Measurements from ENCODE around the gene OPN3. TPM values are rescaled to one million over a fixed set of nuclear protein-coding genes. Genes with fewer than 3 reads are reported as not detected.

The OPN3 gene
- total RNA-seq, 1 donor from 2014 or later, result 20.0 TPM

GRCh38 chr1:241586905-241587512 lies 53.2 kb downstream of the OPN3 start:
- Mint-ChIP-seq H3K27ac (ENCODE audit: unreplicated experiment) (no peak overlapping the region), H3K4me1 (ENCODE audit: low read depth) (peaks cover 16% of the 10 kb centered on the region), H3K4me3 (ENCODE audit: unreplicated experiment) (no peak overlapping the region), H3K9me3 (ENCODE audit: low read depth) (peaks cover 9% of the 10 kb centered on the region), H3K36me3 (ENCODE audit: low read depth) (peaks cover 5% of the 10 kb centered on the region), H3K27me3 (ENCODE audit: low read depth) (no peaks in the 10 kb centered on the region)
- no peak for DNase-seq (ENCODE audit: low spot score)
- no peak for TF ChIP-seq CTCF (IDR thresholded peaks at IDR 0.05)

GRCh38 chr1:241582921-241583321 lies 57.2 kb downstream of the OPN3 start:
- no peak overlapping the region for H3K27ac Mint-ChIP-seq (ENCODE audit: unreplicated experiment)
- no peak for TF ChIP-seq CTCF (IDR thresholded peaks at IDR 0.05)
- H3K27me3 Mint-ChIP-seq (ENCODE audit: low read depth), result no peaks in the 10 kb centered on the region
- peaks cover 31% of the 10 kb centered on the region for H3K9me3 Mint-ChIP-seq (ENCODE audit: low read depth)
- no peak for DNase-seq (ENCODE audit: low spot score)
- no peaks in the 10 kb centered on the region for H3K4me1 Mint-ChIP-seq (ENCODE audit: low read depth)
- peaks cover 5% of the 10 kb centered on the region for H3K36me3 Mint-ChIP-seq (ENCODE audit: low read depth)
- no peak overlapping the region for H3K4me3 Mint-ChIP-seq (ENCODE audit: unreplicated experiment)

- H3K4me1 Mint-ChIP-seq (ENCODE audit: low read depth), result no peaks in the 10 kb centered on the region
- H3K4me3 Mint-ChIP-seq (ENCODE audit: unreplicated experiment), result no peak overlapping the region
- peaks cover 12% of the 10 kb centered on the region for H3K27me3 Mint-ChIP-seq (ENCODE audit: low read depth)
- peaks cover 59% of the 10 kb centered on the region for H3K9me3 Mint-ChIP-seq (ENCODE audit: low read depth)
- TF ChIP-seq CTCF (IDR thresholded peaks at IDR 0.05), result no peak
- DNase-seq (ENCODE audit: low spot score), result no peak
- no peak overlapping the region for H3K27ac Mint-ChIP-seq (ENCODE audit: unreplicated experiment)
- H3K36me3 Mint-ChIP-seq (ENCODE audit: low read depth), result peaks cover 10% of the 10 kb centered on the region
Observed at GRCh38 chr1:241579434-241579833, 60.7 kb downstream of the OPN3 start.

- TF ChIP-seq CTCF (IDR thresholded peaks at IDR 0.05), result no peak
- Mint-ChIP-seq H3K4me3 (ENCODE audit: unreplicated experiment) (no peak overlapping the region), H3K36me3 (ENCODE audit: low read depth) (peaks cover 7% of the 10 kb centered on the region), H3K27me3 (ENCODE audit: low read depth) (peaks cover 24% of the 10 kb centered on the region), H3K4me1 (ENCODE audit: low read depth) (no peaks in the 10 kb centered on the region), H3K27ac (ENCODE audit: unreplicated experiment) (no peak overlapping the region), H3K9me3 (ENCODE audit: low read depth) (peaks cover 66% of the 10 kb centered on the region)
- DNase-seq (ENCODE audit: low spot score), result no peak
Observed at GRCh38 chr1:241574154-241574553, 66.0 kb downstream of the OPN3 start.

- Mint-ChIP-seq H3K27ac (ENCODE audit: unreplicated experiment) (no peak overlapping the region), H3K27me3 (ENCODE audit: low read depth) (peaks cover 16% of the 10 kb centered on the region), H3K36me3 (ENCODE audit: low read depth) (peaks cover 2% of the 10 kb centered on the region), H3K9me3 (ENCODE audit: low read depth) (peaks cover 36% of the 10 kb centered on the region), H3K4me1 (ENCODE audit: low read depth) (no peaks in the 10 kb centered on the region), H3K4me3 (ENCODE audit: unreplicated experiment) (no peak overlapping the region)
- TF ChIP-seq CTCF (IDR thresholded peaks at IDR 0.05), result no peak
- DNase-seq (ENCODE audit: low spot score), result no peak
Observed at GRCh38 chr1:241569848-241570247, 70.3 kb downstream of the OPN3 start.
